Gastrocnemius medialis (tissue), 4 donors: ENCODE data around the gene MMP14.

ENCODE experiments used
- CTCF ChIP-seq, 5 experiments: fragments of 450-650 bp in 3 of 5; fragments of 200-600 bp in 2 of 5; sonication (generic) in 2 of 5; IDR thresholded peaks in 4 of 5; conservative IDR thresholded peaks in 1 of 5; 1 replicate in 4 of 5; 2 replicates in 1 of 5; pipeline ENCODE4 v1.5.1; 2016 to 2019; ENCODE audit warnings: antibody characterized with exemption in 5 of 5, mild to moderate bottlenecking in 3 of 5, moderate library complexity in 3 of 5
- POLR2A ChIP-seq, 2 donors: fragments of 450-650 bp; IDR thresholded peaks; one replicate each; pipeline ENCODE4 v1.6.1; 2017; ENCODE audit warnings: antibody characterized with exemption in 2 of 2, mild to moderate bottlenecking in 2 of 2, moderate library complexity in 2 of 2

- TF ChIP-seq CTCF (IDR thresholded peaks at IDR 0.05 in 4 of 5, conservative IDR thresholded peaks at IDR 0.05 in 1 of 5) (no peak), POLR2A (IDR thresholded peaks at IDR 0.05) (no peak)
These were observed 44.2 kb upstream of the MMP14 start for GRCh38 chr14:22792158-22792557.
